IPS-NIHi11 (cell line): ENCODE data around the gene IQCE.
A peak's percentile ranks its signal among the peaks of the same experiment; 100 is the strongest.
"Not testable (repeated sequence)": the region's sequence is repeated elsewhere in the genome, so short reads cannot be mapped to it uniquely, and the experiment has no call there.

Experiments used
- DNase-seq: peaks from one replicate; pipeline ENCODE4 v3.0.0; 2012; ENCODE audit warnings: mixed read lengths, low spot score

The IQCE gene

GRCh38 chr7:2553831-2554581 lies 4.8 kb upstream of the IQCE start:
- no peak for DNase-seq

DNA sequence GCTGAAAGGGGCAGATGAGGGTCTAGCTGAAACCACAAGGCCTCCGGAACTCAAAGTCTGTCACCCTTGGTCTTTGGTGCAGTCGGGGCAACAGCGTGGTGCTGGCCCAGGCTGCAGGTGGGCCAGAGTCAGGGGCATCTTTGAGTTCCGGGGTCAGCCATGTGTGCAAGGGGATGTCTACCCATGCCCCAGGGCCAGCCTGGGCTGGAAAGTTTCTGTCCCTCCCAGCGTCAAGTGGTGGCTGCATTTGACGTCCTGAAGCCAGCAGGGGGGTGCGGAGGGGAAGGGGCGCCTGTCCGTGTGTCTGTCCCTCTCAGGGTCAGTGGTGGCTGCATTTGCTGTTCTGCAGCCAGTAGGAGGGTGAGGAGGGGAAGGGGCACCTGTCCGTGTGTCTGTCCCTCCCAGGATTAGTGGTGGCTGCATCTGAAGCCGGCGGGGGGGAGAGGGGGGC lies 4.1 kb upstream of the IQCE start:
- DNase-seq: no peak

DNA sequence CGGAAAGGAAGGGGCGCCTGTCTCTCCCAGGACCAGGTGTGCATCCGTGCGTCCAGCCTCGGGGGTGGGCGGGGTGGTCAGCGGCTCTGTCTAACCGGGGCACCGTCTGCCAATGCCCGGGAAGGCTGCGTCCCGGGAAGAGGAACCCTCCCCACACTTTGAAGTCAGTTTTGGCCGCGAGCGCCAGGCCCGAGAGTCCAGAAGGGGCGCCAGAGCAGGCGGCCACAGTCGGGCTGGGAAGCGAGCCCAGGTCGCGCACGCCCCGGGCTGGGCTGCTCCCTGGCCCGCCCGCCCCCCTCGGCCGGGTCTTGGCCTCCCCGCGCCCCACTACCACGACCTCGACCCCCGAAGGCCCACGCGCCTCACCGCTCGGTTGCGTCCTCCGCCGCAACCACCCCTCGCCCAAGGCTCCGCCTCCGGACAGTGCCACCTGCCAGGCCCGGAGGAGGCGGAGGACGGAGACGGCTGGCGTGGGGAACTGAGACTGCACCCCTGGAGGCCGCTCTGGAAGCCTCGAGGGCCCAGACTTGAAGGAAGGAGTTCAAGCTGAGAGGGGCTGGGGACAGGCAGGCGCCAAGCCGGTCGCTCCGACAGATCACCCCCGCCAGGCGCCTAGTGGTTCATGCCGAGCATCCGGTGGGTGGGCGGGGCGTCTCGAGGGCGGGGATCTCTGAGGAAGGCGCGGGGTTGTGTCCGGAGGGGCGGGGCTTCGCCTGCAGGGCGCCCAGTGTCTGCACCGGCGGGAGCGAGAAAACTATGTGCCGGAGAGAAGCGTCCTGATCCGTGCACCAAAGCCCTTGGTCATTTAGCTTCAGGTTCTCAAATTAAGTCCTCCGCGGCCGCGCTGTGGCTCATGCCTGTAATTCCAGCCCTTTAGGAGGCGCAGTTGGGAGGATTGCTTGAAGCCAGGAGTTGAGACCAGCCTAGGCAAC lies 3.4 kb upstream of the IQCE start, which contains the start of gene BRAT1:
Gene BRAT1 (minus strand): TSS at position 404 of the 932 bp plus-strand sequence. CDS start 1,093 bp downstream, outside the sequence.
- peak; percentile 96 for DNase-seq

GRCh38 chr7:2559283-2559950 lies 638 bp downstream of the IQCE start:
- no peak for DNase-seq

GRCh38 chr7:2563955-2564354 lies 5.2 kb downstream of the IQCE start:
- DNase-seq: not testable (repeated sequence)

GRCh38 chr7:2564970-2565540 lies 6.3 kb downstream of the IQCE start:
- no peak for DNase-seq

DNA sequence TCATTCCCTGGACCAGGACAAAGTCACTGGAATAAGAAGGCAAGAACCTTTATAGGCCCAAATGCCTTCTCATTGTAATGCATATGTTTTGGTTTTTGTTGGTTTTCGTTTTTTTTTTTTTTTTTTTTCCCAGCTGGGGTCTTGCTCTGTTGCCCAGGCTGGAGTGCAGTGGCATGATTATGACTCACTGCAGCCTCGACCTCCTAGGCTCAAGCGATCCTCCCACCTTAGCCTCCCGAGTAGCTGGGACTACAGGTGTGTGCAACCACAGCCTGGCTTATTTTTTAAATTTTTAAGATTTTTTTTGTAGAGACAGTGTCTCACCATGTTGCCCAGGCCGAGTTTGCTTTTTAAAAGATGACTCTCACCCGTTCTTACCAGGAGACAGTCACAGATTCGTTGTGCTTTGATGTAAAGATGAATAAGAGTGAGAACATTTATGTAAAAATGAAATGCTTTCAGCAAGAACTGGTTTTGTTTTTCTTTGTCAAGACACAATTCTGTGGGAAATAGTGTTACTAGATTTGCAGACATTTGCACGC lies 7.6 kb downstream of the IQCE start:
- DNase-seq: no peak

- no peak for DNase-seq
Observed at GRCh38 chr7:2566890-2567678, 8.3 kb downstream of the IQCE start.

GRCh38 chr7:2567679-2568278 lies 9.0 kb downstream of the IQCE start:
- DNase-seq: peak; percentile 52

GRCh38 chr7:2568521-2569223 lies 9.9 kb downstream of the IQCE start:
- DNase-seq: no peak

DNA sequence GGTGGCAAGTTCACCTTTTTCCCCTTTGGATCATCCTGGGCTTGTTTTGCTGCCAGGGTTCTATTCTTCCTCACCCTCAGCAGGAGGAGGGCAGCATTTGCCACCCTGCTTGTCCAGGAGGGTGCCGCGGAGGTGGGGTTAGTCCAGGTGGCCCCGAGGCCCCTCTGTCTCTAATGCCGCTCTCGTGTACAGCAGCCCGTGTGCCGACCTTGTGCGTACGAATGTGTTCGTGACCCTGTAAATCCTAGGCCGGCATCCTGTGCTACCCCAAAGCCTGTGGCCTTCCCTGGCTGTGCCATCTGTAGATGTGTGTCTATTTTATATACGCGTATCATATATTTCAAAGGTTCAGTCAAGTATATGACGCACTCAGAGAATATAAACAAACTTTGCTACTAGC lies 10.6 kb downstream of the IQCE start:
- no peak for DNase-seq

- DNase-seq: no peak
Observed at GRCh38 chr7:2570021-2570420, 11.2 kb downstream of the IQCE start.

DNA sequence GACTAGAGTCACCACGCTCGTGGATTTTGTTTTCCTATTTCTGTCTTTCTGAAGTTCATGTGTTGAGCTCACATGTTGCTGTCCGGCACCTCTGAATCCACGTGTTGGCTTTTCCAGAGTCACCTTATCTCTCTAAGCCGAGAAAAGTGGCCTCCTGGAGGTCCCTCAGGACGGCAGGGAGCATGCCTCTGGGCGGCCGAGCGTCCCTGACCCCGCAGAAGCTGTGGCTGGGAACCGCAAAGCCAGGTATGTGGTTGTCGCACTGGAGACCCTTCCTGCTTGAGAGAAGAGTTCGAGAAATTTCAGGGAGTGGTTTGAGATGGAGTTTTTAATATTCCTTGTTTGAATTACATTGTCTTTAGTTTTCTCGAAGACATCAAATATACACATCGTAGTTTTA lies 12.6 kb downstream of the IQCE start:
- DNase-seq: no peak

DNA sequence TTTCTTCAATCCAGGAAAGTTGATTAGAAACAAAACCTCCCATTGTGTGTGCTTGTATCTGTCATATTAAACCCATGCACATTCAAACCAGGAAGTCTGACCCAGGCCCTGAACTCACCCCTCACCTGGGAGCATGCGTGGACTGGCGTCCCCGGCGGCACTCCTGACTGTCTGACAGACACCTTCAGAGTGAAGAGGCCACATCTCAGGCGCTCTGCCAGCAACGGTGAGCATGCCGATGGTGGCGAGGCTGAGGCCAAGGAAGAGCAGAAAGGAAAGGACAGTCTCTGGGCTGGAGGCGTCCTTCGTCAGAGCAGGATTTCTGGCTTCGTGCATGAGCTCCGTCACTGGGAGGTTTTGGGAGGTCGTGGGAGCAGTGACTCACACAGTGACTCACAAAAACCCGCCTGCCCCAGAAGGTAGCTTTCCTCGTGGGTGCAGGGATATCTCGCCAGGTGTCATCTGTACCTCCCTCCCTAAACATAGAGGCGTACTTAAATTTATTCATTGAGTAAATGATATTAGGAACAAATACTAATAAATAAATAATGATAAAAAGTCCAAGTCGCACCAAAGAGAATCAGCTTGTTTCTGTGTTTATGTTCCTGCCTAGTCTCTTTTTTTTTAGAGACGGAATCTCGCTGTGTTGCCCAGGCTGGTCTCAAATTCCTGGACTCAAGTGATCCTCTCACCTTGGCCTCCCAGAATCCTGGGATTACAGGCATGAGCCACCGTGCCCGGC lies 13.5 kb downstream of the IQCE start:
- DNase-seq: no peak

DNA sequence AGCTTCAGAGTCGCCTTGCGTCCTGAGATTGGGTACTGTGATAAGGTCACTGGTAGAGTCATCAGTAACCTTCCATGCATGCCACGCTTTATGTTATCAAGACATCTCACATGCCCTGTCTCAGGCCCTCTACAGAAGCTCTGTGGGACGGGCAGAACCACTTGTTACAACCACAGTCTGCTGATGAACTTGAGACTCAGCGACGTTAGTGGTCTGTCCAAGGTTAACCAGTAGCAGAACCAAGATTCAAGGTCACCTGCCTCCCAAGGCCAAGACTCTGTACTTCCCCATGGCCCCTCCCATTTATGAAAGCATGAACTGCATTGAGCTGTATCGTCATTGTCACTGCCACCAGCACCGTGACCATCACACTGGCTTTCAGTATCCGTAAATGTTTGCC lies 15.0 kb downstream of the IQCE start:
- no peak for DNase-seq

DNA sequence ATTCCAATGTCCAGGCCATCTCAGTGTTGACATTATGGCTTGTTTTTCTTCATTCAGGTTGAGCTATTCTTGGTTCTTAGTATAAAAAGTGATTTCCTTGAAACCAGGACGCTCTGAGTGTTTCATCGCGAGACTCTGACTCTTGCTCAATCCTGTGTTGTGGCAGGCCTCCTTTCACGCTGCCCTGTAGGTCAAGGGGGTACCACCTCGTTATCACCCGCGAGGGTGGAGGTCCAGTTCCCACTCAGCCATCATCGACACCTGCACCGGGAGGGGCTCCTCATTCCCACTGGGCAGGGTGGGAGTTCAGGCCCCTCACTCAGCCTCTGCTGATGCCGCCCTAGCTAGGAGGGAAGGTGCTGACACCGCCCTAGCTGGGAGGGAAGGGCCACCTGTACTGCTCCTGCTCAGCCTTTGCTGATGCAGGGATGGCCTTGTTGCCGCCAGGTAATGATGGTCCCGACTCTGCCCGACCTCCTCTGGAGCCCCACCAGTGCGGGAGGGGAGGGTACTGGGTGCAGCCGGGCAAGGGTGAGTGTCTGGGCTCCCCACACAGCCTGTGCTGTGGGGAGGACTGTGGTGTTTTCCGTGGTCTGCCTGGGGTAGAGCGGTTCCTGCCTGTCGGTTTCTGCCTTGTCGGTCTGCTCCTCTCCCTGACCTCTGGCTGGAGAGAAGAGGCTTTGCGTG lies 16.4 kb downstream of the IQCE start:
- DNase-seq: no peak

GRCh38 chr7:2575733-2576340 lies 17.1 kb downstream of the IQCE start:
- no peak for DNase-seq
